NCI-H128 (cell line): Measurements from ENCODE around the gene CXCR1.
"Not testable (repeated sequence)": the region's sequence is repeated elsewhere in the genome, so short reads cannot be mapped to it uniquely, and the experiment has no call there.

Experiments
- DNase-seq: peaks from one replicate; lab custom pipeline; 2025; ENCODE audit not compliant: unreplicated experiment; lab: John Stamatoyannopoulos, UW

The CXCR1 gene

DNA sequence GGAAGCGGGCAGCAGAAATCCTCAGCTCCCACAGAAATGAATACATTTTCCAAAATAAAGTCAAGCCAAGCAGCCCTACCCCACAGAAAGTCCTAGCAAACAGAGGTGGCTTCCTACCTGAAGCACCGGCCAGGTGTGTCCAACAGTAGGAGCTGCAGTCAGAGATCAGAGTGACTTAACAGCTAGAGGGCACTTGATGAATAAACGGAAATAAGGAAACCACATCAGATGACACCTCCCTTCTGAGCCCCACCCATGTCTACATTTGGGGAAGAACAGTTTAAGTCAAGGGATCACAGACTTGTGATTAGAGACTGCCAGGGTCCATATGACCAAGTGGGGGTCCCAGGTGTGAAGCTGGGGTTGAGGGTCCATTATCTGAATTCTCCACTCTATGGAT is at the start of gene CXCR1:
Gene CXCR1, minus strand, starts transcription at position 172 of the 400 bp plus-strand sequence. CDS start 1,751 bp downstream, outside the sequence.
- DNase-seq, result no peak

DNA sequence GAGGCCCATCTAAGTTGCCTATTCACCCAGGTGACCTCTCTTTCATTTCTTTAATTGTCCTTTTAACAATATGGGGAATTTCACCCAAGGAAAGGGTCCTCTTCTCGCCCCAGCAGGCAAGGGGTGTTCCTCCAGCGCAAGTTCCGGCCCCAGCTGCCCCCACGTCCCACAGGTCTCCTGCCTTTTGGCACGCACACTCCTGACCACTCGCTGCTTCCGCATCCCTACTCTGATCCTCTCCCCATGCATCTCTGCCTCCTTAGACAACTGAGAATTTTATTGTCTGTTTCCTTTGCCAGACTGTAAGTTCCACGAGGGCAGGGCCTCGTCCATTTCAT is 49.5 kb upstream of the CXCR1 start:
- DNase-seq, result no peak

- no peak for DNase-seq
Measured at GRCh38 chr2:218214116-218214515, 47.4 kb upstream of the CXCR1 start.

DNA sequence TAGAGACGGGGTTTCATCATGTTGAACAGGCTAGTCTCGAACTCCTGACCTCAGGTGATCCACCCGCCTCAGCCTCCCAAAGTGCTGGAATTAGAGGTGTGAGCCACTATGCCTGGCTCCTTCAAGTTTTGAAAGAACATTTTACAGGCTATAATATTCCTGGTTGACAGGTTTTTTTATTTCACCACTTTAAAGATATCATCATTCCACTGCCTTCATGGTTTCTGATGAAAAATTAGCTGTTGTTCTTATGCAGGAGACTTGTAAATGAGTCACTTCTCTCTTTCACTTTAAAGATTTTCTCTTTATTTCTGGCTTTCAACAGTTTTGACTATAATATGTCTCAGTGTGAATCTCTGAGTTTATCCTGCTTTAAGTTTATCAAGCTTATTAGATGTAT is 42.3 kb upstream of the CXCR1 start:
- no peak for DNase-seq

GRCh38 chr2:218202266-218202665 is 35.5 kb upstream of the CXCR1 start:
- DNase-seq, result no peak

GRCh38 chr2:218196974-218197373 is 30.2 kb upstream of the CXCR1 start:
- no peak for DNase-seq

DNA sequence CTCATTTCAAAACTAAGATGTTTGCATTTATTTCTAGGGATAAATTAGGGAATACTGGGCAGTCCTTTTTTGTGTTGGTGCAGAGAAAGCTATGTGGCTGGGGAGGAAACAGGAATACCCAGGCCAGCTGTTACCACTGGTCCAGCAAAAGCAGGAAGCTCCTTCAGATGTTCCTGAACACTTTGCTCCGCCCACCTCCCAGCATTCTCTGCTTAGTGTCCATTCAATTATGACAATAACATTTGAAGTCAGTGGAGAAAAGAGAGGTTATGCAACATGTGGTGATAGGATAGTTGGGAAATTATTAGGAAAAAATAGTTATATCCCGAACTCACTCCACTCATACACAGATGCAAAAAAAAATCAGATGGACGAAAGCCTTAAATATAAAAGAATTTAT is 28.1 kb upstream of the CXCR1 start:
- DNase-seq, result no peak

DNA sequence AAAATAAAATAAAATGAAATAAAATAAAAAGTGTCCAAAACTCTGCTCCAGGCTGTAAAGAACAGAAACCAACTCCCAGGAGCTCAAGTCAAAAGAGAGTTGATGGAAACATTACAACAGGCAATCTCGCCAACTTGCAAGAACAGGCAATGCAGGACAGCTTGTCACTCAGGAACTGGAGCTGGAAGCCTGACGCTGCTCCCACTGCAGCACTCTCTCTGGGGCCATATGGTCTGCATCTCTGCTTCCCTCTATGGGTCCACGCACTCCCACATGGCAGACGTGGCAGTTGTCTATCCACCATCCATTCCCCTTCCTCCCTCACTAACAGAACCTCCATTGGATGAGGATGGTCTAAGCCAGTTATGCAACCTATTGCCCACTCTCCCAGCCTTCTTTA is 26.9 kb upstream of the CXCR1 start:
- DNase-seq, result no peak

- DNase-seq, result no peak
Measured at GRCh38 chr2:218192902-218193430, 26.2 kb upstream of the CXCR1 start.

DNA sequence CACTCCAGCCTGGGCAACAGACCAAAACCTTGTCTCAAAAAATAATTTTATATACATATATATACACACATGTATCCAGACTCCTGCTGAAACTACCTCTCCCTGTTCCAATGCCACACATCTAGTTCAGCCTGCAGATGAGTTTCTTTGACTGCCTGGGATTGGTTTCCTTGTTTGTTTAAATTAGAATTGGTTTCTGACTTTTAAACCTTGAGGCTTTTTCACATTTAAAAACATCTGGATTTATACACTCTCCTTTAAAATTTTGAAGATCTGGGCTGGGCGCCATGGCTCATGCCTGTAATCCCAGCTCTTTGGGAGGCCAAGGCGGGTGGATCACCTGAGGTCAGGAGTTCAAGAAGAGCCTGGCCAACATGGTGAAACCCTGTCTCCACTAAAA is 21.8 kb upstream of the CXCR1 start:
- no peak for DNase-seq

DNA sequence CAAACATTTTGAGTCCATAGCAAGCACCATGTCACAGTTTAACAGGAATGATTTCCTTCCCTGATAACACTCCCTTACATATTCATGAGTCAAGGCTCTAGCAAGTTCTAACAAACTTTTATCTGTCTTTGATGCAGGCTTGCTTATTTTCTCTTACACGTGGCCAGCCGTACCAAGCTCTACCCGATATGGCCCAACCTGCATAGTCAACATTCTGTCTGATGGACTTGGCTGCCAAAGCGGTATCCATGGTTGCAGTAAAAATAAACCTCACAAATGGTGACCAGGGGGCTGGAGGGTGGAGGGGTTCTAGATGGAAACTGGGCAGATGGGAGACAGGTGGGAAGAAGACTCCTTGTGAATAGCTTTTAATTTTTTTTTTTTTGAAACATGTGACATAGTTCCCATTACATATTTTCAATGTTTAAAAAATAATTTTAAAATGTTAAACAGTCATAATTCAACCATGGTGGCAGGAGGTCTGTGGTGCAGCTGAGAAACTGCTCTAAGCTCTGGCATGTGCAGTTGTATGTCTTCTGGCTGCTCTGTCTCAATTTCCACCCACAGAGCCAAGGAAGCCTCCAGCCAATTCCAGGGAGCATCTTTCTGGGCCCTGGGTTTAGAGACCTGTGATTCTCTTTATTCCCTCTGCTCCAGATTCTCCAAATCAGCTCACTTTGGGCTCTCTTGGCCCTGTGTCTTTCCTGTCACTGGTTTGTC is 20.7 kb upstream of the CXCR1 start:
- no peak for DNase-seq

- no peak for DNase-seq
Measured at GRCh38 chr2:218186876-218187275, 20.1 kb upstream of the CXCR1 start.

DNA sequence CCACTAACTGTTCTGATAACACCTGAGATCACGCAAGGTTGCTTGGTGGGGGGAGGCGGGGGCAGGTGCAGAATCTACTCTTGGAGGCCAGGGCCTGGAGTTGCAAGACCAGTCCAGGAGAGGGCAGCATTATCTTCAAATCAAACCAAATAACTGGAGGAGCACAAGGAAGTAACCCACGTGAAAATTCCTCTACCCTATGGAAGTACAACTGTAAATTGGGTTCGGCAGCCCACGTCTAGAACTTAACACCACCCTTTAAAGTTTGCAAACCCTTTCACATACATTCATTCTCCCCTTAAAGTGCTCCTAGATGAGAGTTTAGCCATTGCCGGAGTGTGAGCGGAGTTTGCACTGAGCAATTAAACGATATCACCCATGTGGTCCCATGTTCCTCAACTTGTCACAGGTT is 19.6 kb upstream of the CXCR1 start:
- DNase-seq, result no peak

DNA sequence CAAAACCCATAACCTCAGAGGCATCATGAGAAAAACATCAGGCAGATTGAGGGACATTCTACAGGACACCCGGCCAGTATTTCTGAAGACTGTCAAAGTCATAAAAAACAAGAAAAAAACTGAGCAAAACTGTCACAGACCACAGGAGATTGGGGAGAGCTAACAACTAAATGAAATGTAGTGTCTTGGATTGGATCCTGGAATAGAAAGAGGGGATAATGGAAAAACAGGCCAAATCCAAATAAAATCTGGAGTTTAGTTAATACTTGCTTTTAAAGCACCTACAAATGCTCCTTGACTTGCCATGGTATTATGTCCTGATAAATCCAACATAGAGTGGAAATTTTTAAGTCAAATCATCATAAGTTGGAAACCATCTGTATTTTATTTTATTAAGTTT is 17.6 kb upstream of the CXCR1 start:
- DNase-seq, result no peak

- no peak for DNase-seq
Measured at GRCh38 chr2:218180467-218181114, 13.8 kb upstream of the CXCR1 start.

- no peak for DNase-seq
Measured at GRCh38 chr2:218179782-218180181, 13.0 kb upstream of the CXCR1 start.

- no peak for DNase-seq
Measured at GRCh38 chr2:218172845-218173244, 6.1 kb upstream of the CXCR1 start.

GRCh38 chr2:218171744-218172143 is 5.0 kb upstream of the CXCR1 start:
- DNase-seq, result not testable (repeated sequence)

DNA sequence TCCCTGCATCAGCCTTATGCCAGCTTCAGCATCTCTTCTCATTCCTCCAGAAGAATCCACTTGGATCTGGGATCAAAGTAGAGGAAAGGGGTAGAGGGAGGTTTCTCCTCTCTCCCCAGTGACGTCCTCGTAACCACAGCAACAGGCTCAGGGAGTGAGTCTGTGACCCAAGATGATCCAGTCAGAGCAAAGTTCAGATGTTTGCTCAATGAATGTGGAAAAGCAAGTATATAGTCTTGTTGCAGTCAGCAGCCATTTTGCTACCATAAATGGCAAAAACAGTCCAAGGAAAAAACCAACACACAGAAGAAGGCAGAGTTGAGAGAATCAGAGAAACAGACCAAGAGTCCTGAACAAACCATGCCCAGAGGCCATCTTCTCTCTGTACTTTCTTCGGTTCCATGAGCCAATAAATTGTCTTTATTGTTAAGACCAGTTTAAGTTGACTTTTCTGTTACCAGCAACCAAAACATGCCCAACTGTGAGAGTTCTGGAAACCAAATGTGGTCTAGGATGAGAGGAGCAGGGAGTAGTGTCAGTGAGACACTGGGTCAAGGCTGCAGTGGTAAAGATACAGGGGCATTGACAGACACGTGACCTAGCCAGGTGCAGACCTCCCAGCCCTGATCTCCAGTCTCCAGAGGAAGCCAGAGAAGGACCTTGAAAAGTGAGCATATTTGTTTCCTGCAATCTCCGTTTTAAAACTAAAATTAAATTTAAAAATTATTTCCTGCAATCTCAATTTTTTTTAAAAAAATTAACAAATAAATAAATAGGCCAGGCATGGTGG is 3.2 kb upstream of the CXCR1 start:
- no peak for DNase-seq

DNA sequence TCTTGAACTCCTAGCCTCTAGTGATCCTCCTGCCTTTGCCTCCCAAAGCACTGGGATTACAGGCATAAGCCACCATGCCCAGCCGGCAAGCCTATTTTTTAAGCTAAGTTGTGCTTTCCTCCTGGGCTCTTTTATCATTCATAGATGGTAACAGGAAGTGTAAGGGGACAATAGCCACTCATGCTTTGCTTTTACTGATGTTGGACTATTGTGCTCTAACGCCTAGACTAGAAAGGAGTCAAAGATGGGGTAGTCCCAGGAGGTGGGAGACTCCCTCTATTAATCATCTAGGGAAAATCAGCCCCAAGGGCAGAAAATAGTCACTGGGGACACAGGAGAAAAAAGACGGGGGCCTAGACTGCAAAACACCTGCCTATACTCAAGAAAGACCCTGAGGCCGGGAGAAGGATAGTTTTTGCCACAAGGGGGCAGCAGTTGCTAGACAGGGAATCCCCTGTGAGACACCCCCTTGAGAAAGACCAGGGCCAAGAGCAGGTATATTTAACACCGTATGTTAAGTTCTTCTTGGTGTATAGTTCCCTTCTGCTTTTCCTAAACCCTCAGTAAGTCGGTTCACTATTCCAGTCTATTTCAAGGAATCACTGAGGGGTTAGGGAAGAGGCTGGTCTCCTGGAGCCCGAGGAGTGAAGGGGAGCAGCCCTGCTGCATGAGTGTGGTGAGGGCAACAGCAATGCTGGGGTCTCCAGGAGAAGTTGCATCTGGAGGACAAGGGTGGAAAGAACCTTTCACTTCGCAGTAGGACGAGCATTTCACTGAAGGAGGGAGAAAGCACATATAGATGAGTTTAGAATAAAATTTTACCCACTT is 2.1 kb upstream of the CXCR1 start:
- DNase-seq, result no peak

GRCh38 chr2:218168016-218168415 is 1.3 kb upstream of the CXCR1 start:
- DNase-seq, result no peak
